GM19193 (cell line): ENCODE results near the gene BCL7B.

Source experiments
- POLR2A ChIP-seq: IDR thresholded peaks from 4 replicates; pipeline ENCODE4 v1.6.1; 2011; ENCODE audit not compliant: insufficient read depth, insufficient read length; ENCODE audit errors: extremely low read depth

The BCL7B gene

DNA sequence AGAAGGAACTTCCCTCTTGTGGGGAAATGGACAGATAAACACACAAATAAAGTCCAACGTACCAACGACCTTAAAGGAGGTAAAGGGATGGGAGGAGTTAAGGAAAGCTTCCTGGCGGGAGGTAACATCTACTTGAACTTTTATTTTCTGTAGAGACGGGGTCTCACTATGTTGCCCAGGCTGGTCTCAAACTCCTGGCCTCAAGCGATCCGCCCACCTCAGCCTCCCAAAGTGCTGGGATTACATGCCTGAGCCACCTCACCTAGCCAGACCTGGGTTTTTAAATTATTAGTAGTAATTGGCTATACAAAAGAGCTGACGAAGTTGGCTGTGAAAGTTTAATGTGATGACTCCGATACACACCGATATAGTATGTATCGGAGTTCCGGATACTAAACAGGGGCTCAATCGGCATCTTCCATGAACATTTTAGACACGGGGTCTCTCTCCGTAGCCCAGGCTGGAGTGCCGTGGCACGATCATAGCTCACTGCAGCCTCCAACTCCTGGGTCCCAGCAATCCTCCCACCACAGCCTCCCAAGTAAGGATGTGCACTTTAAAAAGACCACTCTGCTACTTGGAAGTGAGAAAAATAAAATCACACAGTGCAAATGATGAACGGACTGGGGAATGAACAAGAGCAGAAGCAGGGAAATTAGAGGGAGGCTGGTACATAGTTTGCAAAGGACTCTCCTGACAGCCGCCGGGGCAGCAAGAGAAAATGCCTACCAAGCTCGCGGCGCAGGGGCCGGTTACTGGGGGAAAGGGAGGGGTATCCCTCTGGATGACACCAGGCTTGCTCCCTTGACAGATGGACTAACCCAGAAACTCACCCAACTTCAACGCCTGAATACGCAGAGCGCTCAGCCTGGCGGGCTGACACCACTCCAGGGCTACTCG is 1.0 kb downstream of the BCL7B start:
- TF ChIP-seq POLR2A = no peak

DNA sequence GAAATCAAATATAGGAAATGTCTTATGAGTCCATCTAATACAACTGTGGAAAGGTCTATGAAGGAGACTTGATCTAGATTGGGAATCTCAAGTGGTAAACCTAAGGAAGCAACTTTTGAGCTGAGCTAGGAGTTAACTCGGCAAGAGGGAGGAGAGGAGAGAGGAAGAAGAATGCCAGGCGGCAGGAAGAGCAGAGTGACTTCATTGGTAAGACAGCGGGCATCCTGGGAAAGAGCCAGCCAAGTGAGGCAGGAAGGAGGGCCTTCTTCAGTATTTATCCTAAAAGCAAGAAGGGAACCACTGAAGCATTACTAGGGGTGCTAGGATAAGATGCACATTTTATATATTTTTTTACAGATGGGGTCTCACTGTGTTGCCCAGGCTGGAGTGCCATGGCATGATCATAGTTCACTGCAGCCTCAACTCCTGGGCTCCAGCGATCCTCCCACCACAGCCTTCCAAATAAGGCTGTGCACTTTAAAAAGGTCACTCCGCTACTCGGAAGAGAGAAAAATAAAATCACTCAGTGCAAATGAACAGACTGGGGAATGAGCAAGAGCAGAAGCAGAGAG is 2.0 kb downstream of the BCL7B start:
- no peak for TF ChIP-seq POLR2A

DNA sequence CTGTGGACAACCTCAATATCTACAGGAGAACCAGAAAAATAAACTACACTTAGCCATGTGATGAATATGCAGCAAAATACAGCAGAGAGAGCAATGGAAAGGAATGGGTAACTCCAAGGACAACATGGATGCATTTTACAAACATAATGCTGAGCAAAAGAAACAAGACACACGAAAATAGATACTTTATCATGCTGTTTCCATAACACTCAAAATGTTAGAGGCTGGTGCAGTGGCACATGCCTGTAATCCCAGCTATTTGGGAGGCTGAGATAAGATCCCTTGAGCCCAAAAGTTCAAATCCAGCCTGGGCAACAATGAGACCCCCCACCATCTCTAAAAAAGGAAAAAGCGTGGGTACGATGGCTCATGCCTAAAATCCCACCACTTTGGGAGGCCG is 8.3 kb downstream of the BCL7B start:
- TF ChIP-seq POLR2A = no peak

GRCh38 chr7:73547841-73548240 is 9.6 kb downstream of the BCL7B start:
- no peak for TF ChIP-seq POLR2A

GRCh38 chr7:73544678-73545077 is 12.8 kb downstream of the BCL7B start:
- no peak for TF ChIP-seq POLR2A

DNA sequence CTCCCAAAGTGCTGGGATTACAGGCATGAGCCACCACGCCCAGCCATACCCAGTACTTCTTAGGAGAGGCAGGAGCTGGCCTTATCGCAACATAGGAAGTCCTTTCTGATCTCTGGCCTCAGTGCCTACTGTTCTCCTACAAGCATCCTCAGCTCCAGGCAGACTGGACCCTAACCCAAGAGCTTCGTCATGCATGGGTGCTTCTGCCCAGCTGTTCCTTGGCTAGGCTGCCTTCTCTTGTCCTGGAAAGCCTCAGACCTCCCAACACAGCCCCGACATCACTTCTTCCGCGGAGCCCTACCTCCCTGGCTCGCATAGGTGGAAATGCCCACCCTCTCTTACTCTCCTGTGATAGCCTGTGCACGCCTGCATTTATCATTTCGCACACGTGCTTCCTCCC is 15.8 kb downstream of the BCL7B start:
- TF ChIP-seq POLR2A = no peak

- TF ChIP-seq POLR2A = no peak
Observed at GRCh38 chr7:73539709-73540108, 17.8 kb downstream of the BCL7B start.

DNA sequence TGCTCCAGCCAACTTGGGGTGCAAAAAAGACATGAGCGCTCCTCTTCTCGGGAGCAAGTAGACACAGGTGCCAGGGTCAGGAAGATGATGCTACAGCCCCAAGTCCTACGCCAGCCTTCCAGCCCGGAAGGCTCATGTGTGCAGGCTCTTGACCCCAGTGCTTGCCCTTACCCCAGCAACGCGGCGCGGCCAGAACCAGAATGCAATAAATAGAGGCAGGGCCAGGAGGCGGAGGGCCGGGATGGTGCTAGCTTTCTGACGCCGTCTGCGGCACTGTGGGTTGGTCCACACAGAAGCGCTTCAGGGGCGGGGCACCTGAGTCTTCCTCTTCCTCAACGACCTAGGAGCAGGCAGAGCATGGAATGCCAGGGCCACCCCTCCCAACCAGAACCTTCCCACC is 20.4 kb downstream of the BCL7B start:
- no peak for TF ChIP-seq POLR2A

DNA sequence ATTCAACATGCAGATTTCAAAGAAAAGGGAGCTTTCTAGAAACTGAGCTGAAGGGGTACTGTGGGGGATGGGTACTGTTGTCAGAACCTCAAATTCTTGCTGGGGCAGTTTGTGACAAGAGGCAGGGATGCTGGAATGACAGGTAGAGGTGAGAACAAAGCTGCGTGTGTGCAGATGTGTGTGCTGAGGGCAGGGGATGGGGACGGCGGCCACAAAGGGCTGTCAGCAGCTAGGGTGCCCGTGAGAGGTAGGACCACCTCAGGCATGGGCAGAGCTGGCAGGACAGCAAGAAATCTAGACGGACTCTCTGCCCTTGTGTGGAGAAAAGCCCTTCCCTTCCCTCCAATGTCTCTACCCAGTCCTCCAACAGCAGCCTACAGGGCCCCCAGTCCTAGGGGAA is 21.0 kb downstream of the BCL7B start:
- no peak for TF ChIP-seq POLR2A

- TF ChIP-seq POLR2A = no peak
Observed at GRCh38 chr7:73533742-73534141, 23.7 kb downstream of the BCL7B start.

GRCh38 chr7:73532224-73532623 is 25.3 kb downstream of the BCL7B start:
- no peak for TF ChIP-seq POLR2A

DNA sequence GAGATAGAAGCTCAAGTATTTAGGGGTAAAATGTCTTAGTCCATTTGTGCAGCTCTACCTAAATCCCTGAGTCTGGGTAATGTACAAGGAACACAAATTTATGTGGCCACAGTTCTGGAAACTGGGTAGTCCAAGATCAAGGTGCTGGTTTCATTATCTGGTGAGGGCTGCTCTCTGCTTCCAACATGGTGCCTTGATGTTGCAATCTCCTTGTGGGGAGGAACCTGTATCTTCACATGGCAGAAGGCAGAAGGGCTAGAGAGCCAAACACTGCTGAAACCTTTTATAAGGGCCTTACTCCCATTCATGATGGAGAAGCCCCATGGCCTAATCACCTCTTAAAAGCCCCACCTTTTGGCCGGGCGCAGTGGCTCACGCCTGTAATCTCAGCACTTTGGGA is 26.7 kb downstream of the BCL7B start:
- TF ChIP-seq POLR2A = no peak

- TF ChIP-seq POLR2A = no peak
Observed at GRCh38 chr7:73526896-73527821, 30.3 kb downstream of the BCL7B start.

DNA sequence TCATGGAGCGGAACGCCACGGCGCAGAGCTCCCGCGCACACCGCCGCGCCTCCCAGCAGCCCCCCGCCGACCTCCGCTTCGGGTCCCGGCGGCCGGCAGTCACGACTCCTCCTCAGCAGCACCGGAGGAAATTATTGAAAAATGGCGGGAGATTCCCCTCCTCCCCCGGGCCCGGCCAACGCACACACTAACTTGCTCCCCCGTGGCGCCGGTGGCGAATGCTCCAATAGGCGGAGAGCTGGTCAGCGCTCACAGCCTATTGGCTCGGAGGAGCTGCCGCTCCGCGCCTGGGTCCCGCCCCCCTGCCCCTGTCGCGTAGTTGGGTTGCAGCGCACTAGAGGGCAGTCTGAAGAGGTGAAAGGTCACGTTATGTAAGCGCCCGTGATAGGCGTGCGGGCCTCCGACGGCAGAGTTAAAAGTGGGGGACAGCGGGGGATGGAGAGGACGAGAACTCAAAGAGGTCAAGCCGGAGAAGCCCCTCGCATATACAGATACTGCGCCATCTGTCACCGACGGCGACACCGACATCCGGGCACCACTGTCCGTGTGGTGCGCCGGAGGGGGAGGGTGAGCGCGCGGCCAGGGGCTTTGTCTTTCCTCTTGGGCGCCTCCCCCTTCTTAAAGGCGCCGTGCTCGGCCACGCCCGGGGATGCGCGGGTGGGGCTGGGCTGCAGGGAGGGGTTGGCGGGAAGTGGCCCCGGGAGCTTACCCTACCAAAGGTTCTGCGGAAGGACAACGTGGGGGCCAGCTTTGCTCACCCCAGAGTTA is 35.2 kb downstream of the BCL7B start, which contains the start of gene BAZ1B:
Gene BAZ1B, minus strand, starts transcription at position 189 of the 768 bp plus-strand sequence. CDS start 360 bp downstream, outside the sequence.
- TF ChIP-seq POLR2A = peak; percentile 85

DNA sequence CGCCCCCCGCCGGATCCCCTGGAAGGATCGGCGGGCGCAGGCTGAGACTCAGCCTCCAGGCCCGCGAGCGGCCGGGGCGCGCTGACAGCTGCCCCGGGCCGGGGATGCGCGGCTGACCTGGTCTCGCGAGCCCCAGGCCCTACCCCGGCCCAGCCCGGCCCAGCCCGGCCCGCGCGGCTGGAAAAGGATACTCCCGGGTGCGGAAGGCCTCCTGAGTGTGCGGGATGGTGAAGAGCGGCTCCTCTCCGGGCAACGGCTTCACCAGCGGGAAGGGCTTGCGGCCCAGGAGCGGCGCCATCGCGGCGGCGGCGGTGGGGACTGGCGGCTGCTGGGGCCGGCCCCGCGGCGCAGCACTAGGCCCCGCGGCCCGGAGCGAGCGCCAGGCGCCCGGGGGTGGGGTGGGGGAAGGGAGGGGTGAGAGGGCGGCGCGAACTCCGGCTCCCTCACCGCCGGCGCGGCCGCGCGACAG is 35.8 kb downstream of the BCL7B start:
- TF ChIP-seq POLR2A = no peak
